ENCODE data around the gene SKIL.

DNA sequence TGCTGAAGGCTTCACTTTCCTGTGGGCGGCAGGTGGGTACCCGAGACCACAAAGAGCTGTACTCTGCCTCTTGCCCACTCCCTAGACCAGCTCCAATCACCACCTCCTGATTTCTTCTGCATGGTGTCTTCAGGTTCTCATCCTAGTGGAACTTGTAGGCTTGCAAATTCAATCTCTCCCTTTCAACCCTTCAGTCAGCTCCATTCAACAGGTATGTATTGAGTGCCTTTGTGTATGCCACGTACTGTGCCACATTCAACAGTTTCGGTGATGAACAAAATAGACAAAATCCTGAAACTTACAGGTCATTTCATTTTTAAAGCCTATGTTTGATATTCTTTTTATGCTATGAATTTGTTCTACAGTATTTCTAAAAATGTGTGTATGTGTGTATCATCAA is 55.8 kb downstream of the SKIL start:
- no peak for TF ChIP-seq CTCF (IDR thresholded peaks at IDR 0.05; ENCODE audit: insufficient read depth, low read length)
- TF ChIP-seq POLR2AphosphoS5 (IDR thresholded peaks at IDR 0.05; ENCODE audit: low read depth) = no peak
- no peak for TF ChIP-seq GABPA (IDR thresholded peaks at IDR 0.05; ENCODE audit: low read depth)

All from HL-60 (cell line).